H1 (cell line): Measurements from ENCODE around the gene CRK.

Experiments used
- CTCF ChIP-seq, 3 experiments: IDR thresholded peaks; 1 replicate in 2 of 3; 2 replicates in 1 of 3; pipeline versions ENCODE4 v1.5.1 to v1.6.1; 2011; ENCODE audit warnings: low read length in 3 of 3, mild to moderate bottlenecking in 3 of 3, inconsistent platforms in 2 of 3, low read depth in 1 of 3, moderate library complexity in 1 of 3; ENCODE audit not compliant: insufficient read depth in 1 of 3; ENCODE audit errors: control extremely low read depth in 1 of 3
- EP300 ChIP-seq, 2 experiments: IDR thresholded peaks; 1 replicate in 1 of 2; 2 replicates in 1 of 2; pipeline ENCODE4 v1.6.1; 2011 to 2012; ENCODE audit warnings: low read depth in 2 of 2, low read length in 2 of 2, mild to moderate bottlenecking in 2 of 2, borderline replicate concordance in 1 of 2, inconsistent platforms in 1 of 2, moderate library complexity in 1 of 2
- EZH2 ChIP-seq: fragments of 200-600 bp; sonication (generic); IDR thresholded peaks from 2 replicates; pipeline ENCODE4 v1.7.1; 2012; ENCODE audit warnings: low read depth, mild to moderate bottlenecking, moderate library complexity, low read length, inconsistent platforms; ENCODE audit not compliant: severe bottlenecking
- POLR2A ChIP-seq, 2 experiments: IDR thresholded peaks; 1 replicate in 1 of 2; 2 replicates in 1 of 2; pipeline ENCODE4 v1.6.1; 2011; ENCODE audit warnings: low read depth in 2 of 2, low read length in 2 of 2, mild to moderate bottlenecking in 2 of 2; ENCODE audit errors: control extremely low read depth in 1 of 2
- POLR2AphosphoS5 ChIP-seq: IDR thresholded peaks from 2 replicates; pipeline ENCODE4 v1.6.1; 2011; ENCODE audit warnings: low read depth, low read length
- TAF1 ChIP-seq: IDR thresholded peaks from 2 replicates; pipeline ENCODE4 v1.6.1; 2011; ENCODE audit warnings: mild to moderate bottlenecking, low read depth, low read length

GRCh38 chr17:1372618-1373017, 83.4 kb downstream of the CRK start:
- TF ChIP-seq POLR2A (IDR thresholded peaks at IDR 0.05; ENCODE audit: control extremely low read depth in 1 of 2, low read depth in 2 of 2, low read length in 2 of 2) (no peak), POLR2AphosphoS5 (no peak), EP300 (IDR thresholded peaks at IDR 0.05; ENCODE audit: borderline replicate concordance in 1 of 2, low read depth in 2 of 2, low read length in 2 of 2) (no peak), CTCF (IDR thresholded peaks at IDR 0.05; ENCODE audit: control extremely low read depth in 1 of 3, insufficient read depth in 1 of 3, low read depth in 1 of 3, low read length in 3 of 3) (no peak), TAF1 (no peak), EZH2 (no peak)
